Prostate gland (tissue), 2 donors: ENCODE data around the gene RHCE. TPM values are rescaled to one million over a fixed set of nuclear protein-coding genes. Genes with fewer than 3 reads are reported as not detected.
"Not testable (repeated sequence)": the region's sequence is repeated elsewhere in the genome, so short reads cannot be mapped to it uniquely, and the experiment has no call there.

Source experiments
- DNase-seq: peaks from one replicate; pipeline ENCODE4 v3.0.0-alpha.2; 2019; ENCODE audit warnings: low spot score
- H3K27ac ChIP-seq, 2 donors: fragments of 200-600 bp; sonication (generic); 2 replicates each; pipeline ENCODE4 v1.5.1; 2017 to 2019
- H3K27me3 ChIP-seq: fragments of 200-600 bp; sonication (generic); replicated peaks from 2 replicates; pipeline ENCODE4 v1.5.1; 2019; ENCODE audit not compliant: insufficient read depth
- H3K36me3 ChIP-seq, 2 donors: fragments of 200-600 bp; sonication (generic); 1 replicate in 1 of 2; 2 replicates in 1 of 2; pipeline versions ENCODE4 v1.5.1 to v1.8.1; 2017 to 2019
- H3K4me1 ChIP-seq: fragments of 200-600 bp; sonication (generic); replicated peaks from 2 replicates; pipeline ENCODE4 v1.5.1; 2019
- H3K4me3 ChIP-seq, 2 donors: fragments of 200-600 bp; sonication (generic); 2 replicates each; pipeline ENCODE4 v1.5.1; 2017 to 2019
- H3K9me3 ChIP-seq: fragments of 200-600 bp; sonication (generic); 2 replicates; pipeline ENCODE4 v1.5.1; 2017
- POLR2A ChIP-seq: fragments of 450-650 bp; IDR thresholded peaks from one replicate; pipeline ENCODE4 v1.6.1; 2016; ENCODE audit warnings: antibody characterized with exemption, mild to moderate bottlenecking
- POLR2AphosphoS5 ChIP-seq: sonication (generic); formaldehyde crosslinking; IDR thresholded peaks from one replicate; pipeline ENCODE4 v1.6.1; 2017; ENCODE audit warnings: antibody characterized with exemption
- WGBS: methylation state at CpG from one replicate; pipeline ENCODE4 v1.1.5; 2018; 5-methylcytosine and 5-hydroxymethylcytosine counted together
- intact Hi-C: fragments of 100-400 bp; cut with DNase I; formaldehyde crosslinking; loops from one replicate; pipeline ENCODE4 v1.14.2; 2022
- total RNA-seq, 2 donors: library from RNA; depleted of rRNA; stranded (reverse); fragments of >200 nt; gene quantifications; one replicate each; pipeline ENCODE4 v1.1.0, GENCODE V29; 2016
- TF ChIP-seq, protein P1 (sequence below), 4 experiments: fragments of 200-600 bp in 2 of 4; fragments of 450-650 bp in 2 of 4; sonication (generic) in 2 of 4; IDR thresholded peaks; 1 replicate in 3 of 4; 2 replicates in 1 of 4; pipeline ENCODE4 v1.5.1; 2016 to 2019; ENCODE audit warnings: antibody characterized with exemption in 4 of 4, mild to moderate bottlenecking in 2 of 4, moderate library complexity in 2 of 4

The RHCE gene
- total RNA-seq, 2 donors from 2014 or later = 2.4 to 3.9 TPM

DNA sequence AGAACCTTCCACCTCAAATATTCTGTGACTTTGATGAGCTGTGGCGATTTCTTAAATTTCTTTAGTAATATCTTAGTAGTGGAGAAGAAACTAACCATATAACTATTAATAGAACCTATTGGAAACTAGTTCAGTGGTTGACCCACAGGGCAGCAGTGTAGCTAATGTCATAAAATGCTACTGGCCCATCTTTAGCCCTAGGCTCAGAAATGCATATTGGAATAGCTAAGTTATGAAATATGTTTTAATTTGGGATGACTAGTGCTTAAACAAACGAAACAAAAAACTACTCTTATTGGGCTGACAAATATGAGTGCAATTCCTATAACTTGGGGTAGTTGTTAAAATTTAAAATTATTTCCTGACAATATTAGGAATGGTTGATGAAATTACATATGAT is 30.3 kb upstream of the RHCE start:
- Histone ChIP-seq H3K27ac (no peak overlapping the region), H3K9me3 (no peaks in the 10 kb centered on the region), H3K4me3 (no peak overlapping the region), H3K4me1 (no peaks in the 10 kb centered on the region), H3K27me3 (no peaks in the 10 kb centered on the region), H3K36me3 (no peaks in the 10 kb centered on the region)
- DNase-seq = no peak
- intact Hi-C loops = no loop called here
- TF ChIP-seq, protein P1, sequence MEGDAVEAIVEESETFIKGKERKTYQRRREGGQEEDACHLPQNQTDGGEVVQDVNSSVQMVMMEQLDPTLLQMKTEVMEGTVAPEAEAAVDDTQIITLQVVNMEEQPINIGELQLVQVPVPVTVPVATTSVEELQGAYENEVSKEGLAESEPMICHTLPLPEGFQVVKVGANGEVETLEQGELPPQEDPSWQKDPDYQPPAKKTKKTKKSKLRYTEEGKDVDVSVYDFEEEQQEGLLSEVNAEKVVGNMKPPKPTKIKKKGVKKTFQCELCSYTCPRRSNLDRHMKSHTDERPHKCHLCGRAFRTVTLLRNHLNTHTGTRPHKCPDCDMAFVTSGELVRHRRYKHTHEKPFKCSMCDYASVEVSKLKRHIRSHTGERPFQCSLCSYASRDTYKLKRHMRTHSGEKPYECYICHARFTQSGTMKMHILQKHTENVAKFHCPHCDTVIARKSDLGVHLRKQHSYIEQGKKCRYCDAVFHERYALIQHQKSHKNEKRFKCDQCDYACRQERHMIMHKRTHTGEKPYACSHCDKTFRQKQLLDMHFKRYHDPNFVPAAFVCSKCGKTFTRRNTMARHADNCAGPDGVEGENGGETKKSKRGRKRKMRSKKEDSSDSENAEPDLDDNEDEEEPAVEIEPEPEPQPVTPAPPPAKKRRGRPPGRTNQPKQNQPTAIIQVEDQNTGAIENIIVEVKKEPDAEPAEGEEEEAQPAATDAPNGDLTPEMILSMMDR (IDR thresholded peaks at IDR 0.05) = no peak
- TF ChIP-seq POLR2AphosphoS5 (no peak), POLR2A (no peak)
- WGBS = 93% methylated on average over 2 of the region's 2 CpGs

DNA sequence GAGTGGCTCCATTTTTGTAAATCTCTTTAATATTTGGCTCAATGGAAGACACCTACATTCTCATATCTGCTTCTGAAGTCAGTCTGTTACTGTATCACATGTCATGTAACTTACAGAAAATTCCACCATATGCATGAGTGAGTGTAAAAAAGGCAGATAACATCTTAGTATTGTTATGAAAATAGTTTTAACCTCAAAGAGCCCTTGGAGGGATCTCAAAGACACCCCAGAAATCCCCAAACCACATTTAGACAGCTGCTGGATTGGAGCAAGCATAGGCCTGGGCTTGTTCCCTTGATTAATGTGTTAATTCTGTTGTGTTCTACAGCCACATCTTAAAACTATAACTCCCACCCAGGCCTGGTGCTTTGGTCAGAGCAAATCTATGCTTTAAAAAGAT is 26.9 kb upstream of the RHCE start:
- H3K36me3 ChIP-seq = no peaks in the 10 kb centered on the region
- H3K27me3 ChIP-seq = no peaks in the 10 kb centered on the region
- DNase-seq = no peak
- no peaks in the 10 kb centered on the region for H3K9me3 ChIP-seq
- H3K4me3 ChIP-seq = no peak overlapping the region
- no peaks in the 10 kb centered on the region for H3K4me1 ChIP-seq
- no peak overlapping the region for H3K27ac ChIP-seq
- TF ChIP-seq, protein P1 (IDR thresholded peaks at IDR 0.05) = no peak
- TF ChIP-seq POLR2A = no peak
- no peak for TF ChIP-seq POLR2AphosphoS5
- intact Hi-C loops = no loop called here

DNA sequence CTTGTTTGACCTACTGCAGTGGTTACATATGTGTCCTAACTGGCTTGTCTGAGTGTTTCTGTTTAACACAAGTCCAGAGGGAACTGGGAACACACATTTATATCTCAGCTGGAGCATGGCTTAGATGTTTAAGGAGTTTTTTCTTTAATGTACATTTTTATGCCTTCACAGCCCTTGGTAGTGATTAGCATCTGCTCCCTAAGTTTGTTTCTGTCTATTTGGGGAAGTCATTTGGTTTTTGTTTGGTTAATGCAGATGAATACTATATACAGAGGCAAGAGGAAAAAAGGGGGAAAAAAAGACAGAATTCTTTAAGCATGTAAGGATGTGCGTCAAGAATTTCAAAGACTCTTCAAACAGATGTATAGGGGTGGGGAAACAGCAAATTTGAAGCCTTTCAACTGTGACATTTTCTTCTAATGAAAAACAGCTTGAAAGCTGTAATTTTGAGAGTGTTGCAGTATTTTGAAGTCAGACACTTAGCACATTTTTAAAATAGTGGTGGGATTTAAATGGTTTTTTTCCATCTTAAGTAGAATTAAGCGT is 25.4 kb upstream of the RHCE start:
- TF ChIP-seq POLR2A (no peak), POLR2AphosphoS5 (no peak)
- TF ChIP-seq, protein P1 (IDR thresholded peaks at IDR 0.05) = no peak
- Histone ChIP-seq H3K36me3 (no peaks in the 10 kb centered on the region), H3K4me3 (no peak overlapping the region), H3K27ac (no peak overlapping the region), H3K4me1 (peaks cover 2% of the 10 kb centered on the region), H3K9me3 (no peaks in the 10 kb centered on the region), H3K27me3 (no peaks in the 10 kb centered on the region)
- 82% methylated on average over 2 of the region's 2 CpGs for WGBS
- intact Hi-C loops = no loop called here
- no peak for DNase-seq

DNA sequence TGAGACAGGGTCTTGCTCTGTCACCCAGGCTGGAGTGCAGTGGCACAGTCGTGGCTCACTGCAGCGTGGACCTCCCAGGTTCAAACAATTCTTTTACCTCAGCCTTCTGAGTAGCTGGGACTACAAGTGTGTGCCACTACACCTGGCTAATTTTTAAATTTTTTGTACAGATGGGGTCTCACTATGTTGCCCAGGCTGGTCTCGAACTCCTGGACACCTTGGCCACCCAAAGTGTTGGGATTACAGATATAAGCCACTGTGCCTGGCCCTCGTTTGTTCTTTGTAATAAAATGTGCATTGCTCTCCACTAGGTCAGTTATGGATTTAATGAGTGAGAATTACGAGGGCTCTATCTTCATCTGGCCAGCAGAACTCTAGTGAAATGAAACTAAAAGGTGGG is 24.0 kb upstream of the RHCE start:
- intact Hi-C loops, H3K9me3 ChIP-seq, H3K27ac ChIP-seq, H3K4me3 ChIP-seq, DNase-seq, H3K27me3 ChIP-seq, H3K36me3 ChIP-seq, H3K4me1 ChIP-seq: not testable (repeated sequence)
- WGBS = 91% methylated on average over 5 of the region's 5 CpGs

DNA sequence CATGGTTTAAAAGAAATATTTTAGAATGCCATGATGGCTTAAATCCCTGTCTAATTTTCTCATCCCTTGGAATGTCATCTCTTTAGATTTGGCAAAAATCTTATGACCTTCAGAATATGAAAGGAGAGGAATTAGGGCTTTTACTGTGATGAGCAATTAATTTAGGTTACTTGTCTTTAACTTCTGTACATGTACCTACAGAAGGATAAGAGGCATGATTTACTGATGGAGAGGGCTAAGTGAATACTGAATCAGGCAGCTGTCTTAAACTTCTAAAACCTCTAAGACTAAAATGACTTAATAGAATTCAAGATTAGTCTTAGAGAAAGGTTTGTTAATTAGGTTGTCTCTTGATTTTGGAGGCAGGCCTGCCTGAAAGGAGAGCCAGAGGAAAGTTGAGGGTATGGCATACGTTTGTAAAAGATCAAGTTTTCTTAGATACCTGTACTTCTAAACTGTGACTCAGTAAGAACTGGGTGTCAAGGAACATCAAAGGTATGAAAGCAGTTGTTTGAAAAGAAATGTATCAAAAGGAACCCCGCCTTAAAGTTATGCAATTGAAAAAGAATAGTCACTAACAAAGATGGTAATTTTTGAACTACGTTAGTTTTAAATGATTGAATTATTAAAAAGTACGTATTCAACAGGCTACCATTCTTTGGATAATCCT is 22.5 kb upstream of the RHCE start:
- TF ChIP-seq, protein P1 (IDR thresholded peaks at IDR 0.05) = no peak
- TF ChIP-seq POLR2AphosphoS5 = no peak
- no peak for TF ChIP-seq POLR2A
- DNase-seq = no peak
- Histone ChIP-seq H3K4me3 (no peak overlapping the region), H3K27me3 (no peaks in the 10 kb centered on the region), H3K27ac (no peak overlapping the region), H3K9me3 (no peaks in the 10 kb centered on the region), H3K4me1 (peaks cover 2% of the 10 kb centered on the region), H3K36me3 (no peaks in the 10 kb centered on the region)
- WGBS = 69% methylated on average over 4 of the region's 4 CpGs
- intact Hi-C loops = no loop called here
